Left ventricle myocardium inferior (tissue), 1 donor: ENCODE results near the gene PDCD7. TPM values are rescaled to one million over a fixed set of nuclear protein-coding genes. Genes with fewer than 3 reads are reported as not detected.
"Not testable (repeated sequence)": the region's sequence is repeated elsewhere in the genome, so short reads cannot be mapped to it uniquely, and the experiment has no call there.

Source experiments
- DNase-seq: peaks from one replicate; pipeline ENCODE4 v3.0.0-alpha.2; 2020
- H3K27ac ChIP-seq: fragments of 200-600 bp; replicated peaks from 2 replicates; pipeline ENCODE4 v1.8.0; 2021
- H3K27me3 ChIP-seq: fragments of 200-600 bp; 2 replicates; pipeline ENCODE4 v1.8.0; 2021; ENCODE audit warnings: low read depth
- H3K36me3 ChIP-seq: fragments of 200-600 bp; 2 replicates; pipeline ENCODE4 v1.8.0; 2021
- H3K4me1 ChIP-seq: fragments of 200-600 bp; 2 replicates; pipeline ENCODE4 v1.8.0; 2021
- H3K4me3 ChIP-seq: fragments of 200-600 bp; 2 replicates; pipeline ENCODE4 v1.8.0; 2021; ENCODE audit warnings: mild to moderate bottlenecking, moderate library complexity
- H3K9me3 ChIP-seq: fragments of 200-600 bp; replicated peaks from 2 replicates; pipeline ENCODE4 v1.8.0; 2021
- intact Hi-C: fragments of 100-400 bp; cut with micrococcal nuclease; formaldehyde crosslinking; loops from one replicate; pipeline ENCODE4 v1.11.0; 2022
- total RNA-seq: library from RNA; stranded (reverse); fragmentation: NEBNext Ultra II Directional; extraction: Animal tissue kit (Norgen Biotek cat#: 25700); gene quantifications from one replicate; pipeline ENCODE4 v1.2.1, GENCODE V29; 2021
- TF ChIP-seq, protein P1 (sequence below): fragments of 200-600 bp; IDR thresholded peaks from 2 replicates; pipeline ENCODE4 v1.8.0; 2021; ENCODE audit warnings: antibody characterized with exemption, mild to moderate bottlenecking, borderline replicate concordance
- donor health status: DM: no; HTN: yes; CAD: no; lungs with severe emphysema.

Gene PDCD7
- total RNA-seq, 1 donor from 2014 or later, result 14.5 TPM

DNA sequence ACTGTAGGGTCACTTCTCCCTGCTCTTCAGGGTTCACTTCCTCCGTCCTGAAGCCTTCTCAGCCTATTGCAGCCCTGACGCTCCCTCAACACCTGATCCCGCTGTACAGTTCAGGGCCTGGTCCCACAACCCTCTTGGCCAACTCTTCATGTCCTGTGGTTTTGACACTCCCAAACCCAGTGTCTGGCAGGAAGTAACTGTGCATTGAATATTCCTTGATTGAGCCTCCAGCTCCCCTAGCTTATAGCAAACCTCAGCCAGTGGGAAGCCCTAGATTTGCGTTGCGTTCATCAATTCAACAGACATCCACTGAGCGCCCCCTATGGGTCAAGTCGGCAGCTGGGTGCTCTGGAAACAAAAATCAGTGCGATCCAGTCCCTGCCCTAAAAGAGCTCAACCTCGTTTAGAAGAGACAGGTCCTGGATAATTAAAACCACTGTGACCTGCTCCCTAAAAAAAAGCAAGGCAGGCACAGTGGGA is 32.2 kb downstream of the PDCD7 start:
- Histone ChIP-seq H3K27ac (no peak overlapping the region), H3K36me3 (peaks cover 56% of the 10 kb centered on the region), H3K27me3 (no peaks in the 10 kb centered on the region), H3K9me3 (no peaks in the 10 kb centered on the region), H3K4me3 (no peak overlapping the region), H3K4me1 (peaks cover 5% of the 10 kb centered on the region)
- intact Hi-C loops, result loop anchor here (10.0 kb wide), 1 partner anchor 47 kb away; no protein-coding TSS in a partner anchor
- DNase-seq, result peak; percentile 58
- TF ChIP-seq, protein P1, sequence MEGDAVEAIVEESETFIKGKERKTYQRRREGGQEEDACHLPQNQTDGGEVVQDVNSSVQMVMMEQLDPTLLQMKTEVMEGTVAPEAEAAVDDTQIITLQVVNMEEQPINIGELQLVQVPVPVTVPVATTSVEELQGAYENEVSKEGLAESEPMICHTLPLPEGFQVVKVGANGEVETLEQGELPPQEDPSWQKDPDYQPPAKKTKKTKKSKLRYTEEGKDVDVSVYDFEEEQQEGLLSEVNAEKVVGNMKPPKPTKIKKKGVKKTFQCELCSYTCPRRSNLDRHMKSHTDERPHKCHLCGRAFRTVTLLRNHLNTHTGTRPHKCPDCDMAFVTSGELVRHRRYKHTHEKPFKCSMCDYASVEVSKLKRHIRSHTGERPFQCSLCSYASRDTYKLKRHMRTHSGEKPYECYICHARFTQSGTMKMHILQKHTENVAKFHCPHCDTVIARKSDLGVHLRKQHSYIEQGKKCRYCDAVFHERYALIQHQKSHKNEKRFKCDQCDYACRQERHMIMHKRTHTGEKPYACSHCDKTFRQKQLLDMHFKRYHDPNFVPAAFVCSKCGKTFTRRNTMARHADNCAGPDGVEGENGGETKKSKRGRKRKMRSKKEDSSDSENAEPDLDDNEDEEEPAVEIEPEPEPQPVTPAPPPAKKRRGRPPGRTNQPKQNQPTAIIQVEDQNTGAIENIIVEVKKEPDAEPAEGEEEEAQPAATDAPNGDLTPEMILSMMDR, result peak; percentile 82

DNA sequence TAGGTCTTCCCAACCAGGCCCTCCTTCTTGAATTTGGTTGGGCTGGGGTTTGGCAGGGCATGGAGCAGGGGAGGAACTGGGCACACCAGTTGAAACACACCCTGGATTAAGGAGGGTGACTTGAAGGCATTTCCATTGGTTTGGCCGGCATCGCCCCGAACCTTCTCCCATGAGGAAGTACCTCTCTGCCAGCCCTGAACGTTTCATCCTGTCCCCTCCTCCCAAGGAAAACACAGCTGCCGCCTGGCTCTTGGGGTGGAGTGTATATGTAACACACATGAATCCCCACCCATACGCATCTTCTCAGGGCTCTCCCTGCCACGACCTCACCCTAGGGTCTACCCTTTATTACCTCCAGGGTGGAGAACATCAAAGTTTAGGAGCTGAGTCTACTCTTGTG is 33.2 kb downstream of the PDCD7 start:
- TF ChIP-seq, protein P1, result no peak

DNA sequence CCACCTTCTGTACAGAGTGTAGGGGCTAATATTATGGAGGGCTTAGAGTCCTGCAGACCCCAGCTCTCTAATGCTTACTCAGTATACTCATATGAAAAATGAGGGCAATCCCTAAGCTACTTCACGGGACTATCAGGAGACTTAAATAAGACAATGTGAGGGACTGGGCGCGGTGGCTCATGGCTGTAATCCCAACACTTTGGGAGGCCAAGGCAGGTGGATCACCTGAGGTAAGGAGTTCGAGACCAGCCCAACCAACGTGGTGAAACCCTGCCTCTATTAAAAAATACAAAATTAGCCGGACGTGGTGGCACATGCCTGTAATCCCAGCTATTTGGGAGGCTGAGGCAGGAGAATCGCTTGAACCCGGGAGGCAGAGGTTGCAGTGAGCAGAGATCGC is 33.8 kb downstream of the PDCD7 start:
- not testable (repeated sequence) for H3K4me3 ChIP-seq, H3K27ac ChIP-seq, DNase-seq, H3K4me1 ChIP-seq, H3K9me3 ChIP-seq, H3K27me3 ChIP-seq
- intact Hi-C loops, result loop anchor here (10.0 kb wide), 1 partner anchor 45 kb away; no protein-coding TSS in a partner anchor
- peaks cover 41% of the 10 kb centered on the region for H3K36me3 ChIP-seq

More for the DNA sequence above, 33.2 kb downstream of the PDCD7 start:
- H3K27ac ChIP-seq, result no peak overlapping the region
- intact Hi-C loops, result loop anchor here (10.0 kb wide), 1 partner anchor 46 kb away; no protein-coding TSS in a partner anchor
- no peaks in the 10 kb centered on the region for H3K27me3 ChIP-seq
- H3K4me1 ChIP-seq, result peaks cover 5% of the 10 kb centered on the region
- peaks cover 47% of the 10 kb centered on the region for H3K36me3 ChIP-seq
- no peak for DNase-seq
- H3K4me3 ChIP-seq, result no peak overlapping the region
- no peaks in the 10 kb centered on the region for H3K9me3 ChIP-seq

DNA sequence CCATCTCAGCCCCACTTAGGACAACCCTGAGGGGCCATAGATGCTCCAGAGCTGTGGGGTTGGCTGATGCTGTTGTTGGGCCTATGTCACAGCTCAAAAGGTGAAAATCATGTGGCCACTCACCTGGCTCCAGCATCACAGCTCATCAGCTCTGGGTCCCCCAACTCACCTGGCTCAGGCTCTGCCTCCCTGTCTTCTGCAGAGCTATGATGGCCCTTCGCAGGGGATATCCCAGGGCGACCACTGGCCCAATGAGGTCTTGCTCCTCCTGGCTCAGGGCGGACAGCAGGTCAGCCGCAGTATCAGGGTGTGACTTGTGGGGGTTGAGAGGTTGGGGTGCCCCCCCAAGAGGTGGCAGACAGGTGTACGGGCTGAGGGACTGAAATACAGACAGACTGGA is 34.3 kb downstream of the PDCD7 start:
- TF ChIP-seq, protein P1, result no peak
- Histone ChIP-seq H3K27me3 (no peaks in the 10 kb centered on the region), H3K4me3 (no peak overlapping the region), H3K9me3 (no peaks in the 10 kb centered on the region), H3K4me1 (peaks cover 14% of the 10 kb centered on the region), H3K36me3 (peaks cover 41% of the 10 kb centered on the region), H3K27ac (no peak overlapping the region)
- no peak for DNase-seq
- intact Hi-C loops, result no loop called here

DNA sequence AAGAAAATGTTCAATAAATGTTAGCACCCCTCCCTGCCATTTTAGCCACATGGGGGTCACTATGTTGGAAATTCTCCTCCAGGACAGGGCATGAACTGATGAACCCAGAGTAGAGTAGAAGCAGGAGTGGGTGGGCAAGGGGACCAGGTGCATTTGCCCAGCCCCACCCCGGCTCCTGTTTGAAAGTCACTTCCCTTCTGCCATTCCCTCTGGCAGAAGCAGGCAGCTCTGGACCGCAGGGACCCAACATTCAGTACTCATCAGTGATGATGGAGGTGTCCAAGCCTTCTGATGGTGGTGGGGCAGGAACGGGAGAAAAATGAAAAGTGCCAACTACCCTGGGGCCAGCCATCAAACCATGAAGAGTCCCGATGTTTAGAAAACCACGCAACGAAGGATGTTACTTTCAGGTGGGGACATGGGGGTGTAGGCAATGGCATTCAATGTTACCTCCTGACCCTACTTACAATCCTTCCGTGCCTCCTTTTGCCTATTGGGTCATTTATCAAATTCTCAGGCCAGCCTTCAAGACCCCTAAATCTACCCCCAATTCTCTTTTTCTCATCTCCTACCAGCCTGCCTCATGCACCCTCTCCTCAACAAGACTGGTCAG is 35.9 kb downstream of the PDCD7 start:
- Histone ChIP-seq H3K4me1 (peaks cover 21% of the 10 kb centered on the region), H3K36me3 (peaks cover 41% of the 10 kb centered on the region), H3K9me3 (no peaks in the 10 kb centered on the region), H3K27me3 (no peaks in the 10 kb centered on the region), H3K4me3 (no peak overlapping the region), H3K27ac (no peak overlapping the region)
- TF ChIP-seq, protein P1, result no peak
- no peak for DNase-seq
- intact Hi-C loops, result no loop called here

DNA sequence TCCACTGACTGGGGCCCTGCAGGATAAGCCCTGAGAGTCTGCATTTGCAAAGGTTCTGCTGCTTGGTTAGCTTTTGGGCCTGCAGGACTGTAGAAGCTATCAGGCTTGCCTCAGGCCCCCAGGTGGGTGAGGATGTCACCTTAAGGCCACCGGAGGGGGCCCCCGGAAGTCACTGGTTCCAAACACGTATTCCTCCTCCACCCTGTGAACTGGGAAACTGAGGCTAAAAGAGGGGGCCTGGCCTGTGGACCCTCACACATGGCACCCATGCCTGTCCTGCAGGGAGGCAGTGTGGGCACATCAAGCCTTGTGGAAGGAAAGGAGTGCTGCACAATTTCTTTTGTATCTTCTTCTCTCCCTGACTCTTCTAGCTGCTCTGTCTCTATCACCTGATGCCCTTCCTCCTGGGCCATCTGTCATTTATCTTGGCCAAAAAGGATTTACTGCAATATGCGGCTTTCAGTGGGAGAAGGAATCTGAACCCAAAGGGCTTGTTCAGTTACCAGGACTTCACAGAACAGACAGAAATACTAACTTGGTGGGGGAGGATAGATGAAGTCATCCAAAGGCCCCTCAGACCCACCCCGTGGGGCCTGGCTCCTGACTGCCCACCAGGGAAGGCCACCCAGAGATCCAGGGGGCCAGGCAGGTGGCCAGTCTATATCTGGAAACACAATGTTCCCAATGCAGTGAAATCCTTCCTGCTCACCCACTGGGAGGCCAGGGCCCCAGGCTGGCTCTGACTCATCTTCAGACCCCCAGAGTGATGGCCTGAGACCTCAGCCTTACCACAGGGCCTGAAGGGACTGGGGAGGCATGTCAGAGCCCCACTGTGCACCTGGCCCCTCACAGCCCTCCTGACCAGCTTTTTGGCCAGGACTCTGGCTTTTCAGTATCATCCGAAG is 36.9 kb downstream of the PDCD7 start:
- TF ChIP-seq, protein P1, result no peak
- no peak overlapping the region for H3K27ac ChIP-seq

More for the DNA sequence above, 36.9 kb downstream of the PDCD7 start:
- H3K9me3 ChIP-seq, result no peaks in the 10 kb centered on the region
- no peaks in the 10 kb centered on the region for H3K27me3 ChIP-seq
- peaks cover 32% of the 10 kb centered on the region for H3K36me3 ChIP-seq
- intact Hi-C loops, result no loop called here
- no peak overlapping the region for H3K4me3 ChIP-seq
- no peak for DNase-seq
- H3K4me1 ChIP-seq, result peaks cover 30% of the 10 kb centered on the region
